HG03025 (cell line): ENCODE results near the gene LRRC57.

Experiments used
- ATAC-seq: cut with Tn5 transposase; IDR thresholded peaks from one replicate; pipeline ENCODE4 v1.9.1; 2021; ENCODE audit warnings: mild to moderate bottlenecking, moderate library complexity; ENCODE audit not compliant: unreplicated experiment, low FRiP score

LRRC57 gene

GRCh38 chr15:42553554-42553953, 5.0 kb upstream of the LRRC57 start:
- no peak for ATAC-seq

GRCh38 chr15:42549741-42550392, 1.3 kb upstream of the LRRC57 start:
- no peak for ATAC-seq

- ATAC-seq = peak; percentile 6
Observed at GRCh38 chr15:42549032-42549491, 469 bp upstream of the LRRC57 start.

GRCh38 chr15:42547918-42548248, 710 bp downstream of the LRRC57 start:
- no peak for ATAC-seq

- no peak for ATAC-seq
Observed at GRCh38 chr15:42544853-42545629, 3.6 kb downstream of the LRRC57 start.

GRCh38 chr15:42533246-42533645, 15.3 kb downstream of the LRRC57 start:
- no peak for ATAC-seq

GRCh38 chr15:42528970-42529369, 19.6 kb downstream of the LRRC57 start:
- ATAC-seq = no peak

GRCh38 chr15:42523331-42523730, 25.3 kb downstream of the LRRC57 start:
- no peak for ATAC-seq

GRCh38 chr15:42511007-42511391, 37.6 kb downstream of the LRRC57 start:
- ATAC-seq = no peak

- no peak for ATAC-seq
Observed at GRCh38 chr15:42510258-42511006, 38.2 kb downstream of the LRRC57 start.

GRCh38 chr15:42508263-42508690, 40.3 kb downstream of the LRRC57 start:
- ATAC-seq = no peak

GRCh38 chr15:42507514-42507913, 41.1 kb downstream of the LRRC57 start:
- ATAC-seq = no peak

- ATAC-seq = no peak
Observed at GRCh38 chr15:42504631-42505030, 44.0 kb downstream of the LRRC57 start.

- ATAC-seq = no peak
Observed at GRCh38 chr15:42503825-42504224, 44.8 kb downstream of the LRRC57 start.

GRCh38 chr15:42502477-42502876, 46.1 kb downstream of the LRRC57 start:
- ATAC-seq = no peak

- ATAC-seq = no peak
Observed at GRCh38 chr15:42499858-42500609, 48.6 kb downstream of the LRRC57 start.

- ATAC-seq = no peak
Observed at GRCh38 chr15:42498212-42499068, 50.2 kb downstream of the LRRC57 start.

GRCh38 chr15:42495361-42496212, 53.0 kb downstream of the LRRC57 start, which contains the start of gene SNAP23:
Gene SNAP23 (plus strand): TSS chr15:42495634. CDS start chr15:42511847, 16,213 bp downstream.
- ATAC-seq = peak; percentile 63

GRCh38 chr15:42494998-42495360, 53.6 kb downstream of the LRRC57 start:
- ATAC-seq = no peak
